Brain microvascular endothelial cell (primary cell): ENCODE measurements around the gene TIMELESS.

Experiments
- DNase-seq: peaks from one replicate; pipeline ENCODE4 v3.0.0-alpha.2; 2020
- H3K27ac ChIP-seq: fragments of 250-450 bp; sonication (Bioruptor Pico); 2 replicates; pipeline ENCODE4 v1.5.1; 2020; ENCODE audit warnings: mild to moderate bottlenecking, moderate library complexity
- H3K27me3 ChIP-seq: fragments of 250-450 bp; sonication (Bioruptor Pico); replicated peaks from 2 replicates; pipeline ENCODE4 v1.5.1; 2020; ENCODE audit warnings: mild to moderate bottlenecking
- H3K36me3 ChIP-seq: fragments of 250-450 bp; sonication (Bioruptor Pico); replicated peaks from 2 replicates; pipeline ENCODE4 v1.5.1; 2020; ENCODE audit warnings: mild to moderate bottlenecking
- H3K4me3 ChIP-seq: 2 replicates; pipeline ENCODE4 v1.5.1; 2011; ENCODE audit warnings: low read depth, mild to moderate bottlenecking, control low read depth, low read length, moderate library complexity
- CTCF ChIP-seq: IDR thresholded peaks from 2 replicates; pipeline ENCODE4 v1.5.1; 2011; ENCODE audit warnings: low read depth, mild to moderate bottlenecking, moderate library complexity, low read length, control low read depth, inconsistent platforms; ENCODE audit errors: missing control alignments
- in situ Hi-C: cut with HindIII; loops from 2 replicates; pipeline ENCODE4 v1.10.0; 2017; ENCODE audit warnings: low sequenced_read_pairs, low pct_ligation_motif_present

TIMELESS gene

GRCh38 chr12:56373515-56373914, 75.7 kb downstream of the TIMELESS start:
- DNase-seq, result no peak
- no peak overlapping the region for H3K4me3 ChIP-seq
- TF ChIP-seq CTCF, result no peak
- in situ Hi-C loops, result no loop called here
- H3K27me3 ChIP-seq, result no peaks in the 10 kb centered on the region
- H3K36me3 ChIP-seq, result no peaks in the 10 kb centered on the region
- H3K27ac ChIP-seq, result no peak overlapping the region

GRCh38 chr12:56366948-56367347, 82.3 kb downstream of the TIMELESS start:
- H3K27me3 ChIP-seq, result no peaks in the 10 kb centered on the region
- in situ Hi-C loops, result no loop called here
- H3K4me3 ChIP-seq, result no peak overlapping the region
- TF ChIP-seq CTCF, result no peak
- no peaks in the 10 kb centered on the region for H3K36me3 ChIP-seq
- no peak for DNase-seq
- no peak overlapping the region for H3K27ac ChIP-seq
